ENCODE data around the gene DES. TPM values are rescaled to one million over a fixed set of nuclear protein-coding genes. Genes with fewer than 3 reads are reported as not detected.

DES gene
- total and polyA plus RNA-seq, 2 of the 4 experiments (the other 2 are of a cell fraction): 4.3 to 4.9 TPM

GRCh38 chr2:219420687-219421086, 2.5 kb downstream of the DES start:
- Histone ChIP-seq H3K4me1 (ENCODE audit: control insufficient read depth, insufficient read depth, low read length) (peaks cover 14% of the 10 kb centered on the region), H3K4me3 (ENCODE audit: insufficient read depth, low read depth, low read length) (no peak overlapping the region), H3K4ac (ENCODE audit: low read depth, low read length) (no peak overlapping the region), H2AK5ac (ENCODE audit: low read depth, low read length) (no peak overlapping the region), H3K27me3 (ENCODE audit: control insufficient read depth, insufficient read depth, low read length) (peaks cover 4% of the 10 kb centered on the region; the same call in 1 of the 2 replicates), H4K91ac (ENCODE audit: insufficient read depth, low read depth, low read length) (no peak overlapping the region), H3K9me1 (ENCODE audit: insufficient read depth, low read length) (peaks cover 11% of the 10 kb centered on the region), H3K36me3 (ENCODE audit: control insufficient read depth, insufficient read depth, low read length) (no peaks in the 10 kb centered on the region), H4K8ac (ENCODE audit: low read depth in 2 of 2, low read length in 2 of 2) (no peak overlapping the region), H3K14ac (replicated peaks; ENCODE audit: low read depth, low read length) (no peak overlapping the region), H2BK5ac (ENCODE audit: low read depth, low read length, poor library complexity, severe bottlenecking) (no peak overlapping the region), H4K5ac (ENCODE audit: low read depth, low read length) (no peak overlapping the region), H2BK15ac (ENCODE audit: low read depth, low read length) (no peak overlapping the region), H2BK120ac (ENCODE audit: low read depth, low read length) (no peak overlapping the region), H3K9ac (ENCODE audit: low read depth, low read length) (no peak overlapping the region), H2BK20ac (ENCODE audit: low read depth, low read length) (no peak overlapping the region), H2AFZ (replicated peaks; ENCODE audit: low read length, poor library complexity) (peak overlapping the region; percentile 52), H3K18ac (ENCODE audit: low read depth, low read length) (no peak overlapping the region), H4K20me1 (ENCODE audit: insufficient read depth, low read length) (peaks cover 3% of the 10 kb centered on the region; the same call in 1 of the 2 replicates), H3K4me2 (ENCODE audit: low read depth, low read length) (no peak overlapping the region), H2AK9ac (replicated peaks; ENCODE audit: low read depth, low read length, poor library complexity) (no peak overlapping the region), H3K56ac (ENCODE audit: extremely low read depth, insufficient read depth, low read length) (no peak overlapping the region), H3K27ac (ENCODE audit: insufficient read depth, low read length) (no peak overlapping the region), H3K79me1 (ENCODE audit: low read depth in 1 of 2, low read length in 2 of 2) (no peaks in the 10 kb centered on the region), H3K23ac (ENCODE audit: low read depth, low read length) (no peak overlapping the region), H3K9me3 (ENCODE audit: control insufficient read depth, insufficient read depth, low read length) (no peaks in the 10 kb centered on the region)
- intact Hi-C loops (cut with micrococcal nuclease) (no loop called here), in situ Hi-C loops (cut with MboI; ENCODE audit: low sequenced_read_pairs) (no loop called here), dilution Hi-C loops (cut with HindIII; ENCODE audit: low sequenced_read_pairs, unreplicated experiment) (no loop called here)
- BruUV-seq (replicated peaks): no TSS peak
- no peak for TF ChIP-seq CEBPB (IDR thresholded peaks at IDR 0.05; ENCODE audit: low read depth, low read length)
- TF ChIP-seq CHD1 (IDR thresholded peaks at IDR 0.05; ENCODE audit: low read depth, low read length): no peak
- TF ChIP-seq USF2 (IDR thresholded peaks at IDR 0.05; ENCODE audit: low read depth, low read length): no peak
- no peak for TF ChIP-seq FOS (IDR thresholded peaks at IDR 0.05; ENCODE audit: low read depth, low read length)
- no peak for TF ChIP-seq RAD21 (IDR thresholded peaks at IDR 0.05; ENCODE audit: low read length)
- no peak for TF ChIP-seq MAFK (IDR thresholded peaks at IDR 0.05; ENCODE audit: low read depth, low read length)
- TF ChIP-seq RCOR1 (IDR thresholded peaks at IDR 0.05; ENCODE audit: insufficient replicate concordance, low read length): no peak
- no peak for TF ChIP-seq SMC3 (IDR thresholded peaks at IDR 0.05; ENCODE audit: low read depth, low read length)
- no peak for TF ChIP-seq BHLHE40 (IDR thresholded peaks at IDR 0.05; ENCODE audit: low read depth, low read length)
- TF ChIP-seq RFX5 (IDR thresholded peaks at IDR 0.05; ENCODE audit: low read depth, low read length): no peak
- TF ChIP-seq CTCF (conservative IDR thresholded peaks at IDR 0.05; ENCODE audit: low read depth, low read length): no peak
- TF ChIP-seq POLR2A (IDR thresholded peaks at IDR 0.05; ENCODE audit: low read depth, low read length): no peak
- TF ChIP-seq, protein P1, sequence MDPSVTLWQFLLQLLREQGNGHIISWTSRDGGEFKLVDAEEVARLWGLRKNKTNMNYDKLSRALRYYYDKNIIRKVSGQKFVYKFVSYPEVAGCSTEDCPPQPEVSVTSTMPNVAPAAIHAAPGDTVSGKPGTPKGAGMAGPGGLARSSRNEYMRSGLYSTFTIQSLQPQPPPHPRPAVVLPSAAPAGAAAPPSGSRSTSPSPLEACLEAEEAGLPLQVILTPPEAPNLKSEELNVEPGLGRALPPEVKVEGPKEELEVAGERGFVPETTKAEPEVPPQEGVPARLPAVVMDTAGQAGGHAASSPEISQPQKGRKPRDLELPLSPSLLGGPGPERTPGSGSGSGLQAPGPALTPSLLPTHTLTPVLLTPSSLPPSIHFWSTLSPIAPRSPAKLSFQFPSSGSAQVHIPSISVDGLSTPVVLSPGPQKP (IDR thresholded peaks at IDR 0.05; ENCODE audit: borderline replicate concordance, low read depth, low read length): no peak
- TF ChIP-seq MAZ (IDR thresholded peaks at IDR 0.05; ENCODE audit: borderline replicate concordance, low read depth, low read length): no peak
- TF ChIP-seq NFE2L2 (IDR thresholded peaks at IDR 0.05; ENCODE audit: low read depth, low read length): no peak
- DNase-seq: no peak
- ChIA-PET CTCF (no interaction called here), POLR2A (ENCODE audit: unreplicated experiment) (no interaction called here)
- WGBS, 2 experiments (ENCODE audit: extremely low coverage in 2 of 2, insufficient read length in 1 of 2): 100% methylated on average over 3 of the region's 8 CpGs; no CpG with 5 or more reads in 1 of the 2 experiments
- ATAC-seq (ENCODE audit: low read depth): no peak
